ENCODE measurements around the gene TMPRSS3. TPM values are rescaled to one million over a fixed set of nuclear protein-coding genes. Genes with fewer than 3 reads are reported as not detected.

The TMPRSS3 gene
- total and polyA plus RNA-seq, 3 donors from 2014 or later: 0.40 to 0.56 TPM; not detected in 1

GRCh38 chr21:42378418-42378817, 17.4 kb downstream of the TMPRSS3 start:
- no peak overlapping the region for H3K4me3 ChIP-seq
- no peak for DNase-seq
- no peaks in the 10 kb centered on the region for H3K9me3 ChIP-seq
- intact Hi-C loops (cut with DNase I; ENCODE audit: low total_unique reads): no loop called here
- no peak overlapping the region for H3K27ac ChIP-seq
- TF ChIP-seq POLR2A (IDR thresholded peaks at IDR 0.05) (no peak), CTCF (IDR thresholded peaks at IDR 0.05) (no peak)
- no peaks in the 10 kb centered on the region for H3K36me3 ChIP-seq (ENCODE audit: low read depth, missing control alignments)
- no peaks in the 10 kb centered on the region for H3K4me1 ChIP-seq
- WGBS, 2 donors: 82 to 86% methylated on average over 8 of the region's 8 CpGs
- H3K27me3 ChIP-seq: no peaks in the 10 kb centered on the region

- H3K27me3 ChIP-seq: no peaks in the 10 kb centered on the region
- H3K4me1 ChIP-seq: no peaks in the 10 kb centered on the region
- TF ChIP-seq POLR2A (IDR thresholded peaks at IDR 0.05) (no peak), CTCF (IDR thresholded peaks at IDR 0.05) (no peak)
- no peak overlapping the region for H3K27ac ChIP-seq
- no peaks in the 10 kb centered on the region for H3K36me3 ChIP-seq (ENCODE audit: low read depth, missing control alignments)
- no peaks in the 10 kb centered on the region for H3K9me3 ChIP-seq
- 82 to 91% methylated on average over 5 of the region's 5 CpGs for WGBS, 2 donors
- intact Hi-C loops (cut with DNase I; ENCODE audit: low total_unique reads): no loop called here
- no peak overlapping the region for H3K4me3 ChIP-seq
- DNase-seq: no peak
Measured at GRCh38 chr21:42377951-42378340, 17.9 kb downstream of the TMPRSS3 start.

GRCh38 chr21:42377211-42377950, 18.5 kb downstream of the TMPRSS3 start:
- intact Hi-C loops (cut with DNase I; ENCODE audit: low total_unique reads): no loop called here
- H3K4me1 ChIP-seq: no peaks in the 10 kb centered on the region
- H3K27ac ChIP-seq: no peak overlapping the region
- 81 to 87% methylated on average over 14 to 24 of the region's 24 CpGs for WGBS, 2 donors
- no peaks in the 10 kb centered on the region for H3K9me3 ChIP-seq
- H3K27me3 ChIP-seq: no peaks in the 10 kb centered on the region
- no peak overlapping the region for H3K4me3 ChIP-seq
- TF ChIP-seq POLR2A (IDR thresholded peaks at IDR 0.05): no peak
- TF ChIP-seq CTCF (IDR thresholded peaks at IDR 0.05): no peak
- DNase-seq: no peak
- H3K36me3 ChIP-seq (ENCODE audit: low read depth, missing control alignments): no peaks in the 10 kb centered on the region

- H3K4me3 ChIP-seq: no peak overlapping the region
- no peak for TF ChIP-seq POLR2A (IDR thresholded peaks at IDR 0.05)
- TF ChIP-seq CTCF (IDR thresholded peaks at IDR 0.05): no peak
- no peak for DNase-seq
- H3K4me1 ChIP-seq: no peaks in the 10 kb centered on the region
- H3K36me3 ChIP-seq (ENCODE audit: low read depth, missing control alignments): no peaks in the 10 kb centered on the region
- H3K27me3 ChIP-seq: no peaks in the 10 kb centered on the region
- H3K9me3 ChIP-seq: no peaks in the 10 kb centered on the region
- intact Hi-C loops (cut with DNase I; ENCODE audit: low total_unique reads): no loop called here
- no peak overlapping the region for H3K27ac ChIP-seq
- 74 to 84% methylated on average over 20 to 32 of the region's 32 CpGs for whole genome bisulfite sequencing, 2 donors
Measured at GRCh38 chr21:42376338-42376982, 19.4 kb downstream of the TMPRSS3 start.
